T-cell (primary cell): ENCODE data around the gene NOVA1. TPM values are rescaled to one million over a fixed set of nuclear protein-coding genes. Genes with fewer than 3 reads are reported as not detected.

ENCODE experiments used
- ATAC-seq, 4 experiments: fragments of 200-7000 bp in 3 of 4; fragments of 150-1000 bp in 1 of 4; cut with Tn5 transposase; replicated peaks in 1 of 4; 1 replicate in 3 of 4; 2 replicates in 1 of 4; pipeline ENCODE4 v1.10.0; 2021; ENCODE audit warnings: moderate library complexity in 3 of 4, mild to moderate bottlenecking in 2 of 4, moderate number of reproducible peaks in 1 of 4
- CTCF ChIA-PET, 2 donors: fragments of 300-600 bp; sonication (Branson Sonifier 250); formaldehyde crosslinking; loops; one replicate each; lab custom pipeline; 2022; ENCODE audit warnings: antibody characterized with exemption in 2 of 2; lab: Charles Lee
- POLR2A ChIA-PET, 2 donors: fragments of 300-600 bp; sonication (Branson Sonifier 250); formaldehyde crosslinking; loops; one replicate each; lab custom pipeline; 2022; ENCODE audit warnings: antibody characterized with exemption in 2 of 2; lab: Charles Lee
- DNase-seq, 35 experiments: peaks; one replicate each; pipeline versions ENCODE4 v3.0.0 to v3.0.0-alpha.2; 2013 to 2023
- H3K27ac ChIP-seq: one replicate; pipeline ENCODE4 v1.5.1; 2013; ENCODE audit warnings: low read length
- H3K27me3 ChIP-seq, 2 experiments: replicated peaks in 1 of 2; 1 replicate in 1 of 2; 2 replicates in 1 of 2; pipeline versions ENCODE4 v1.6.1 to v1.7.0; 2013; ENCODE audit warnings: low read length in 1 of 2, mixed read lengths in 1 of 2; ENCODE audit not compliant: control insufficient read depth in 2 of 2, insufficient read depth in 2 of 2; ENCODE audit errors: extremely low read depth in 1 of 2
- H3K36me3 ChIP-seq, 2 donors: 1 replicate in 1 of 2; 2 replicates in 1 of 2; pipeline versions ENCODE4 v1.6.1 to v1.7.0; 2013; ENCODE audit warnings: low read length in 1 of 2; ENCODE audit not compliant: control insufficient read depth in 2 of 2, insufficient read depth in 1 of 2; ENCODE audit errors: extremely low read depth in 1 of 2
- H3K4me1 ChIP-seq, 2 experiments: 1 replicate in 1 of 2; 2 replicates in 1 of 2; pipeline versions ENCODE4 v1.6.1 to v1.7.0; 2013; ENCODE audit warnings: low read length in 2 of 2, mixed read lengths in 1 of 2; ENCODE audit not compliant: insufficient read depth in 2 of 2, control insufficient read depth in 1 of 2; ENCODE audit errors: extremely low read depth in 1 of 2
- H3K4me3 ChIP-seq, 2 donors: 1 replicate in 1 of 2; 2 replicates in 1 of 2; pipeline versions ENCODE4 v1.5.1 to v1.7.0; 2013; ENCODE audit warnings: mild to moderate bottlenecking in 2 of 2, low read length in 1 of 2, moderate library complexity in 1 of 2; ENCODE audit not compliant: control insufficient read depth in 1 of 2; ENCODE audit errors: extremely low read depth in 1 of 2
- H3K9me3 ChIP-seq: 2 replicates; pipeline ENCODE4 v1.7.0; 2013
- H3K27ac Mint-ChIP-seq, 2 donors: one replicate each; pipeline ENCODE4 v1.8.0; 2020 to 2021; ENCODE audit warnings: mild to moderate bottlenecking in 2 of 2, mixed read lengths in 2 of 2
- H3K27me3 Mint-ChIP-seq, 2 donors: one replicate each; pipeline ENCODE4 v1.8.0; 2021 to 2022; ENCODE audit warnings: mixed read lengths in 2 of 2
- H3K36me3 Mint-ChIP-seq: one replicate; pipeline ENCODE4 v1.8.0; 2021; ENCODE audit warnings: mixed read lengths
- H3K4me1 Mint-ChIP-seq, 3 donors: one replicate each; pipeline ENCODE4 v1.8.0; 2020 to 2022; ENCODE audit warnings: mixed read lengths in 3 of 3, mild to moderate bottlenecking in 1 of 3
- H3K4me3 Mint-ChIP-seq, 3 donors: one replicate each; pipeline ENCODE4 v1.8.0; 2020 to 2022; ENCODE audit warnings: mild to moderate bottlenecking in 3 of 3, mixed read lengths in 3 of 3, moderate library complexity in 3 of 3
- H3K9me3 Mint-ChIP-seq, 3 donors: one replicate each; pipeline ENCODE4 v1.8.0; 2020 to 2022; ENCODE audit warnings: mixed read lengths in 3 of 3
- WGBS: methylation state at CpG from one replicate; pipeline ENCODE4 v1.1.5; 2013; ENCODE audit warnings: missing lambda C conversion rate; ENCODE audit not compliant: insufficient coverage; 5-methylcytosine and 5-hydroxymethylcytosine counted together
- total RNA-seq, 35 experiments: library from RNA in 6 of 35; stranded (reverse) in 6 of 35; fragments of 120-200 nt in 1 of 35; gene quantifications; one replicate each; pipeline versions ENCODE4 v1.2.1 to v1.2.4 and lab custom pipeline; 2013 to 2026

NOVA1 gene
- total RNA-seq, 5 donors from 2014 or later (not counting 1 experiment from before 2014, with no cell fraction given), result 0.09 TPM; not detected in 4

DNA sequence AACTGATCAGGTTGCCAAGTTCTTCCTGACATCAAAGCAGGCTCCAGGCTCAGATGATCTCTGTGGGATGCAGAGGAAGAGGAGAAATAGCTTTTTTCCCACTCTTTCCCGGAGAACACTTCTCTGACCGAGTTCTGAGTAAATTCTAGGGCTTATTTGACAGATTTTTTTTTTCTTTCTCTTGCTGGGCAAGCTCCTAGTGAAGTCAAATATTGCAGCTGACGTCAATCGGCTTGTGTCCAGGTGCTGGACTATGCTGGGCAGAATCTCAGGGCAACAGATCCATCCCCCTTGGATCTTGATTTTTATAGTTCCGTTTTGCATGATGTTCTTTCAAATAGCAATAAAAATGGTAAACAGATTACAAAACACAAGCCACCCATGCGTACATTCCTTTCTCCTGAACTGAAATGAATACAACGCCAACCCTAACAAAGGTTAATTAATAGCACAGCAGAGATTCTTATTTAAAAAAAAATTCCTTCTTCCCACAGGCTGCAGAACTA, 182.2 kb downstream of the NOVA1 start:
- no peaks in the 10 kb centered on the region for H3K9me3 ChIP-seq
- Mint-ChIP-seq H3K4me3 (no peak overlapping the region), H3K27ac (no peak overlapping the region), H3K27me3 (no peaks in the 10 kb centered on the region), H3K36me3 (no peaks in the 10 kb centered on the region), H3K9me3 (peaks cover 16 to 30% (median 28%) of the 10 kb centered on the region in 3 donors), H3K4me1 (no peaks in the 10 kb centered on the region)
- no peaks in the 10 kb centered on the region for H3K4me1 ChIP-seq
- DNase-seq, result no peak
- ChIA-PET CTCF (no interaction called here), POLR2A (no interaction called here)
- H3K36me3 ChIP-seq, result no peaks in the 10 kb centered on the region
- no peak overlapping the region for H3K27ac ChIP-seq
- no peak for ATAC-seq
- no peaks in the 10 kb centered on the region for H3K27me3 ChIP-seq
- 72% methylated on average over 3 of the region's 7 CpGs for WGBS
- no peak overlapping the region for H3K4me3 ChIP-seq

DNA sequence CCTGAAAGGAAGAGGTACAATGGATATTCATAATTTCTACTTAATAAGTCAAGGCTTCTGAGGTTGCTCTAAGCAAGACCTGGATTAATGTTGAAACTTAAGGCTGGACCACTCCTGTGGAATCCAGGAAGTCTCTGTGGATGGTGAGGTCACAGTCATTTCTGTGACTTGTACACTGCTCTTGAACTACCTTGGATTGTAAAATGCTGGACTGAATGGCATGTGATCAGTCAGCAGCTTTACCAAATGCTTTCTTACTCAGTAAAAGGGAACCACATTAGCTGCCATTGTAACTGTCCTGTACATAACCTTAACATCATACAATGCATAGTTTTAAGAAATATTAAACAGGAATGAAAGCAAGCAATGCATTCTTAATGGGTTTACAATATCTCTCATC, 182.9 kb downstream of the NOVA1 start:
- Histone ChIP-seq H3K27ac (no peak overlapping the region), H3K27me3 (no peaks in the 10 kb centered on the region), H3K4me3 (no peak overlapping the region), H3K36me3 (no peaks in the 10 kb centered on the region), H3K4me1 (no peaks in the 10 kb centered on the region), H3K9me3 (no peaks in the 10 kb centered on the region)
- Mint-ChIP-seq H3K4me3 (no peak overlapping the region), H3K27ac (no peak overlapping the region), H3K27me3 (no peaks in the 10 kb centered on the region), H3K4me1 (no peaks in the 10 kb centered on the region), H3K9me3 (peaks cover 16 to 33% (median 22%) of the 10 kb centered on the region in 3 donors), H3K36me3 (no peaks in the 10 kb centered on the region)
- CTCF ChIA-PET, result no interaction called here
- no peak for DNase-seq
- POLR2A ChIA-PET, result no interaction called here
- ATAC-seq, result no peak

DNA sequence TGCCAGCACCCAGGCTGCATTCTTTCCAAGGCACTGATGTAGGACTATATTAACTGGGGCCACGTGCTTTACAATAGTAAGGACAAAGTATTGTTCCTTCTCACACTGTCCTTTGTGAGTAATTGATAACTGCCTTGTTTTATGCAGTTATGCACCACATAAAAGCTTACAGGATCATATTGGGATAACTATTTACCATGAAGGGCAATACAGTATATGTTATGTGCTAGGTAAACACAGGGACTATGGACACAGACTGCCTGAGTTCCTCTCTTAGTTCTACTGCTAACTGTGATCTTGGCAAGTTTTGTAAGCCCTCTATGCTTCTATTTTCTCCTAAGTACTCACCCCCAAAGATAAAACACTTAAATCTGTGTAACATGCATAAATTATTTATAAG, 183.7 kb downstream of the NOVA1 start:
- Mint-ChIP-seq H3K27me3 (no peaks in the 10 kb centered on the region), H3K4me3 (no peak overlapping the region), H3K27ac (no peak overlapping the region), H3K4me1 (no peaks in the 10 kb centered on the region), H3K9me3 (peaks cover 13 to 33% (median 17%) of the 10 kb centered on the region in 3 donors), H3K36me3 (no peaks in the 10 kb centered on the region)
- Histone ChIP-seq H3K36me3 (no peaks in the 10 kb centered on the region), H3K27me3 (no peaks in the 10 kb centered on the region), H3K4me1 (no peaks in the 10 kb centered on the region), H3K27ac (no peak overlapping the region), H3K9me3 (no peaks in the 10 kb centered on the region), H3K4me3 (no peak overlapping the region)
- POLR2A ChIA-PET, result no interaction called here
- DNase-seq, result no peak
- CTCF ChIA-PET, result no interaction called here
- ATAC-seq, result no peak
- no CpG with 5 or more reads among the region's 1 CpG for WGBS

DNA sequence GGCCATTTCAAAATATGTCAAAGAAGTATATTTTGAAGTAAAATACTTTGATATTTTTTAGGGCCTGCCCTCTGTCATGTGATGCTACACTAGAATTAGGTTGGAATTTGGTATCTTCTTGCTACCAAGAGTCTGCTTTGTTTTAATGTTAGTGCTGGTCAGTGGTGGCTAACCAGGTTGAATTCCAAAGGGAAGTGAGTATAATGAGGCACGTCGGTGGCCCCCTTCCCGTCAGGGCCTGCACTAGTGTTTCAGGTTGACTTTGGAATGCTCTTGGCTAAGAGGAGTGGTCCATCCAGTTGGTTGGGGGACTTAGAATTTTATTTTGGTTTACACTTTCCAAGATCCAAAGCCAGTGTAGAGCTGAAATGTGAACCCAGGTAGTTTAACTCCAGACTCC, 185.4 kb downstream of the NOVA1 start:
- ATAC-seq (no peak), DNase-seq (no peak)
- Mint-ChIP-seq H3K27me3 (no peaks in the 10 kb centered on the region), H3K9me3 (peaks cover 13 to 30% (median 15%) of the 10 kb centered on the region in 3 donors), H3K4me3 (no peak overlapping the region), H3K4me1 (no peaks in the 10 kb centered on the region), H3K27ac (no peak overlapping the region), H3K36me3 (no peaks in the 10 kb centered on the region)
- POLR2A ChIA-PET, result no interaction called here
- no peak overlapping the region for H3K27ac ChIP-seq
- no peaks in the 10 kb centered on the region for H3K9me3 ChIP-seq
- WGBS, result 83% methylated on average over 3 of the region's 3 CpGs
- no peaks in the 10 kb centered on the region for H3K4me1 ChIP-seq
- no peaks in the 10 kb centered on the region for H3K36me3 ChIP-seq
- H3K27me3 ChIP-seq, result no peaks in the 10 kb centered on the region
- CTCF ChIA-PET, result no interaction called here
- no peak overlapping the region for H3K4me3 ChIP-seq

DNA sequence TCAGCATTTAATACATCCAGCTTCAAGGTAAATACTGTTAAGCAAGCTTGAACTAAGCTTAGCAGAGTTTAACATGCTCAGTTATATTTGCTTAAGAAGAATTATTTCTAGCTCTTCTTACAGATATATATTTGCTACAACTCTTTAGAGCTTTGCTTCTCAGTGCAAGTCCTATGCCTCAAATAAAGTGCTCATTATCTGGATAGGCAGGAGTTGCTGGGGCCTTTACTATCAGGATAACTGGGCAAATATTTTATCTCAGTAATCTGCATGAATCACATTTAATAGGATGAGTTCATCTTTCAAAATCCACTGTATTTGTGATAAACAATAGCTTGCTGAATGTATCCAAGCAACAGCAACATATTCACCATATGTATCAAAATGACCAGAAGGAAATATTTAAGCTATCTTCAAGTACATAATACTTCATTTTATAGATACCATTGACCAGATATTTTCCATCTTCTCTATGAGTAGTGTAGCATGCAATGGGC, 187.6 kb downstream of the NOVA1 start:
- H3K27me3 ChIP-seq, result no peaks in the 10 kb centered on the region
- no peak overlapping the region for H3K27ac Mint-ChIP-seq
- H3K9me3 Mint-ChIP-seq, result peaks cover 12 to 25% (median 12%) of the 10 kb centered on the region in 3 donors
- H3K4me3 ChIP-seq, result no peak overlapping the region
- ATAC-seq (no peak), DNase-seq (no peak)
- POLR2A ChIA-PET, result no interaction called here
- no peak overlapping the region for H3K27ac ChIP-seq
- no peaks in the 10 kb centered on the region for H3K27me3 Mint-ChIP-seq
- H3K9me3 ChIP-seq, result no peaks in the 10 kb centered on the region
- no peaks in the 10 kb centered on the region for H3K4me1 Mint-ChIP-seq
- no peak overlapping the region for H3K4me3 Mint-ChIP-seq
- CTCF ChIA-PET, result no interaction called here
- no peaks in the 10 kb centered on the region for H3K4me1 ChIP-seq
- no peaks in the 10 kb centered on the region for H3K36me3 Mint-ChIP-seq
- no peaks in the 10 kb centered on the region for H3K36me3 ChIP-seq

DNA sequence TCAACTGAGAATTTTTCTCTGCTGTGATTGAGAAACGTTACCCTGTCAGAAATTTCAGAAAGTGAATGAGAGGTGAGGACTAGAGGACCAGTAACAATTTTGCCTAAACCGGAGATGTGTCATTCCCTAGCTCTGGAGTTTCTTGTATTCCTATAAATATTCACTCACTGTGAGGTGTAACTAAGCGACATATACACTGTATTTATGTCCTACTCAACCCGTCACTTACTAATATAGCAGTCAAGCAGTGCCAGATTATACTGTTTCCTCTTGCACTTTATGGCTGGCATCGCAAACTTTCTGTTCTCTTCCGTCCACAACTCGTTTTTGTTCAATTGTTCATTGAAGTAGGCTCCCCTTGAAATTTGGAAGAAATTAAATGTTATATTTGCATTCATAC, 192.9 kb downstream of the NOVA1 start:
- H3K4me3 Mint-ChIP-seq, result no peak overlapping the region
- CTCF ChIA-PET, result no interaction called here

DNA sequence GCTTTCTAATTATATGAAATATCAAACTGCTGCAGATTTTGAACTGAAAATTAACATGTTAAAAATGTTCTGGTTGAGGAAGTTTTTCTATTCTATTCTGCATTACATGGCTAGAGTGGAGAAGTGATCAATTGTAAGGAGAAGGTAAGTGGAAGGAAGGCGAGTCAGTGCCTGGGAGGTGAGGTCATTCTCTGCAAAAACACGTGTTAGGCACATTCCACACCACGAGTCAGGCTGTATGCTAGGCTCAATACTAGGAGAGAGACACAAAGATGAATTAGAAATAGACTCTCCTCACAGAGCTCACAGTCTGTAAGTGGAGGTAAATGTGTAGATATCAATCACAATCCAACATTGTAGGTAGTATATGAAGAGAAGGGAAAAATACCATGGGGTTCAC, 194.1 kb downstream of the NOVA1 start:
- no peaks in the 10 kb centered on the region for H3K27me3 ChIP-seq
- ChIA-PET CTCF (no interaction called here), POLR2A (no interaction called here)
- no peaks in the 10 kb centered on the region for H3K9me3 ChIP-seq
- no peaks in the 10 kb centered on the region for H3K4me1 ChIP-seq
- no peak for DNase-seq
- Mint-ChIP-seq H3K27me3 (no peaks in the 10 kb centered on the region), H3K27ac (no peak overlapping the region), H3K4me1 (no peaks in the 10 kb centered on the region), H3K4me3 (no peak overlapping the region), H3K36me3 (no peaks in the 10 kb centered on the region), H3K9me3 (peaks cover 23 to 37% (median 30%) of the 10 kb centered on the region in 3 donors)
- no peak overlapping the region for H3K4me3 ChIP-seq
- no peaks in the 10 kb centered on the region for H3K36me3 ChIP-seq
- no peak for ATAC-seq
- H3K27ac ChIP-seq, result no peak overlapping the region
- no CpG with 5 or more reads among the region's 3 CpGs for WGBS

More for the DNA sequence above, 192.9 kb downstream of the NOVA1 start:
- no peak overlapping the region for H3K4me3 ChIP-seq
- H3K9me3 ChIP-seq, result no peaks in the 10 kb centered on the region
- DNase-seq (no peak), ATAC-seq (no peak)
- H3K4me1 ChIP-seq, result no peaks in the 10 kb centered on the region
- POLR2A ChIA-PET, result no interaction called here
- Mint-ChIP-seq H3K27ac (no peak overlapping the region), H3K27me3 (no peaks in the 10 kb centered on the region), H3K36me3 (no peaks in the 10 kb centered on the region), H3K9me3 (peaks cover 21 to 32% (median 23%) of the 10 kb centered on the region in 3 donors), H3K4me1 (no peaks in the 10 kb centered on the region)
- WGBS, result no CpG with 5 or more reads among the region's 7 CpGs
- H3K27ac ChIP-seq, result no peak overlapping the region
- H3K27me3 ChIP-seq, result no peaks in the 10 kb centered on the region
- H3K36me3 ChIP-seq, result no peaks in the 10 kb centered on the region
